Mesothelial cell of epicardium (in vitro differentiated cells): Measurements from ENCODE around the gene DMBT1. TPM values are rescaled to one million over a fixed set of nuclear protein-coding genes. Genes with fewer than 3 reads are reported as not detected.
"Not testable (repeated sequence)": the region's sequence is repeated elsewhere in the genome, so short reads cannot be mapped to it uniquely, and the experiment has no call there.

Experiments
- DNase-seq, 2 experiments: peaks; one replicate each; pipeline ENCODE4 v3.0.0; 2021; ENCODE audit warnings: low spot score in 2 of 2; ENCODE audit not compliant: unreplicated experiment in 2 of 2
- H3K27ac Mint-ChIP-seq: 2 replicates; pipeline ENCODE4 v1.8.0; 2021; ENCODE audit warnings: mixed read lengths
- H3K27me3 Mint-ChIP-seq: 2 replicates; pipeline ENCODE4 v1.8.0; 2021; ENCODE audit warnings: low read depth, mixed read lengths
- H3K36me3 Mint-ChIP-seq: 2 replicates; pipeline ENCODE4 v1.8.0; 2021; ENCODE audit warnings: mixed read lengths
- H3K4me1 Mint-ChIP-seq: 2 replicates; pipeline ENCODE4 v1.8.0; 2021; ENCODE audit warnings: mixed read lengths
- H3K4me3 Mint-ChIP-seq: 2 replicates; pipeline ENCODE4 v1.8.0; 2021; ENCODE audit warnings: mild to moderate bottlenecking, moderate library complexity, mixed read lengths
- H3K9me3 Mint-ChIP-seq: 2 replicates; pipeline ENCODE4 v1.8.0; 2021; ENCODE audit warnings: mixed read lengths
- CTCF ChIP-seq: fragments of 200-600 bp; sonication (generic); IDR thresholded peaks from one replicate; pipeline ENCODE4 v1.5.0; 2021; ENCODE audit warnings: antibody characterized with exemption; ENCODE audit not compliant: unreplicated experiment
- total RNA-seq: library from RNA; stranded (reverse); gene quantifications from 3 replicates; pipeline ENCODE4 v1.2.1, GENCODE V29; 2021

Gene DMBT1
- total RNA-seq, 1 donor from 2014 or later = not detected

- H3K9me3 Mint-ChIP-seq = no peaks in the 10 kb centered on the region
- no peak for TF ChIP-seq CTCF
- H3K4me1 Mint-ChIP-seq = no peaks in the 10 kb centered on the region
- H3K4me3 Mint-ChIP-seq = no peak overlapping the region
- peaks cover 21% of the 10 kb centered on the region for H3K27me3 Mint-ChIP-seq
- H3K36me3 Mint-ChIP-seq = no peaks in the 10 kb centered on the region
- no peak for DNase-seq
- H3K27ac Mint-ChIP-seq = no peak overlapping the region
Measured at GRCh38 chr10:122592161-122592560, 31.6 kb downstream of the DMBT1 start.

- Mint-ChIP-seq H3K4me1 (no peaks in the 10 kb centered on the region), H3K9me3 (peaks cover under 1% of the 10 kb centered on the region), H3K27ac (no peak overlapping the region), H3K36me3 (no peaks in the 10 kb centered on the region), H3K4me3 (no peak overlapping the region), H3K27me3 (peaks cover 7% of the 10 kb centered on the region)
- no peak for TF ChIP-seq CTCF
- DNase-seq = no peak
Measured at GRCh38 chr10:122617476-122618270, 57.1 kb downstream of the DMBT1 start.

GRCh38 chr10:122618461-122619165, 58.1 kb downstream of the DMBT1 start:
- peaks cover 9% of the 10 kb centered on the region for H3K9me3 Mint-ChIP-seq
- H3K36me3 Mint-ChIP-seq = no peaks in the 10 kb centered on the region
- H3K4me3 Mint-ChIP-seq = no peak overlapping the region
- peaks cover 7% of the 10 kb centered on the region for H3K27me3 Mint-ChIP-seq
- no peak for DNase-seq
- no peak for TF ChIP-seq CTCF
- H3K27ac Mint-ChIP-seq = no peak overlapping the region
- no peaks in the 10 kb centered on the region for H3K4me1 Mint-ChIP-seq

GRCh38 chr10:122620961-122621360, 60.4 kb downstream of the DMBT1 start:
- H3K27me3 Mint-ChIP-seq = peaks cover 16% of the 10 kb centered on the region
- H3K27ac Mint-ChIP-seq, H3K36me3 Mint-ChIP-seq, H3K4me1 Mint-ChIP-seq, DNase-seq, H3K4me3 Mint-ChIP-seq, H3K9me3 Mint-ChIP-seq: not testable (repeated sequence)

- H3K9me3 Mint-ChIP-seq = peaks cover 9% of the 10 kb centered on the region
- DNase-seq = no peak
- no peaks in the 10 kb centered on the region for H3K36me3 Mint-ChIP-seq
- H3K4me1 Mint-ChIP-seq = no peaks in the 10 kb centered on the region
- H3K27me3 Mint-ChIP-seq = peaks cover 27% of the 10 kb centered on the region
- no peak for TF ChIP-seq CTCF
- no peak overlapping the region for H3K4me3 Mint-ChIP-seq
- no peak overlapping the region for H3K27ac Mint-ChIP-seq
Measured at GRCh38 chr10:122624546-122624945, 64.0 kb downstream of the DMBT1 start.

- no peak for DNase-seq
- H3K4me1 Mint-ChIP-seq = no peaks in the 10 kb centered on the region
- H3K27ac Mint-ChIP-seq = no peak overlapping the region
- H3K36me3 Mint-ChIP-seq = no peaks in the 10 kb centered on the region
- no peak overlapping the region for H3K4me3 Mint-ChIP-seq
- no peak for TF ChIP-seq CTCF
- H3K9me3 Mint-ChIP-seq = no peaks in the 10 kb centered on the region
- H3K27me3 Mint-ChIP-seq = peaks cover 38% of the 10 kb centered on the region
Measured at GRCh38 chr10:122630526-122630925, 70.0 kb downstream of the DMBT1 start.
